Caco-2 (cell line): Measurements from ENCODE around the gene VPS36. TPM values are rescaled to one million over a fixed set of nuclear protein-coding genes. Genes with fewer than 3 reads are reported as not detected.
A peak's percentile ranks its signal among the peaks of the same experiment; 100 is the strongest.
"Not testable (repeated sequence)": the region's sequence is repeated elsewhere in the genome, so short reads cannot be mapped to it uniquely, and the experiment has no call there.

Experiments
- BruUV-seq: library from RNA; stranded (reverse); fragments of 400-500 nt; replicated peaks from 2 replicates; lab custom pipeline; 2021; lab: Mats Ljungman, UMichigan
- CTCF ChIA-PET: fragments of 300-600 bp; sonication (Branson Sonifier 250); formaldehyde crosslinking; loops from one replicate; lab custom pipeline; 2022; ENCODE audit warnings: antibody characterized with exemption; lab: Charles Lee
- POLR2A ChIA-PET: fragments of 300-600 bp; sonication (Branson Sonifier 250); formaldehyde crosslinking; loops from one replicate; lab custom pipeline; 2022; ENCODE audit warnings: antibody characterized with exemption; lab: Charles Lee
- DNase-seq, 2 experiments: peaks; one replicate each; pipeline versions ENCODE4 v3.0.0 to v3.0.0-alpha.2; 2020 to 2022
- H3K27me3 ChIP-seq: replicated peaks from 2 replicates; pipeline ENCODE4 v1.6.0; 2011; ENCODE audit warnings: low read length; ENCODE audit not compliant: control insufficient read depth, insufficient read depth
- H3K36me3 ChIP-seq: 2 replicates; pipeline ENCODE4 v1.5.1; 2011; ENCODE audit warnings: low read length; ENCODE audit not compliant: control insufficient read depth, insufficient read depth
- H3K4me1 ChIP-seq: fragments of 250-450 bp; sonication (Bioruptor Pico); 2 replicates; pipeline ENCODE4 v1.5.1; 2020; ENCODE audit warnings: mild to moderate bottlenecking
- H3K4me3 ChIP-seq: 2 replicates; pipeline ENCODE4 v1.5.1; 2011; ENCODE audit warnings: low read depth, mild to moderate bottlenecking, control low read depth, low read length
- H3K9me3 ChIP-seq: fragments of 250-450 bp; sonication (Bioruptor Pico); 2 replicates; pipeline ENCODE4 v1.5.1; 2020; ENCODE audit warnings: mild to moderate bottlenecking, moderate library complexity
- H3K27ac Mint-ChIP-seq: one replicate; pipeline ENCODE4 v1.8.0; 2022; ENCODE audit warnings: mixed read lengths; ENCODE audit not compliant: unreplicated experiment
- H3K27me3 Mint-ChIP-seq: one replicate; pipeline ENCODE4 v1.8.0; 2022; ENCODE audit warnings: mixed read lengths; ENCODE audit not compliant: insufficient read depth, unreplicated experiment
- H3K36me3 Mint-ChIP-seq: one replicate; pipeline ENCODE4 v1.8.0; 2022; ENCODE audit warnings: mild to moderate bottlenecking, mixed read lengths; ENCODE audit not compliant: insufficient read depth, unreplicated experiment
- H3K4me1 Mint-ChIP-seq: one replicate; pipeline ENCODE4 v1.8.0; 2022; ENCODE audit warnings: low read depth, mixed read lengths; ENCODE audit not compliant: unreplicated experiment
- H3K4me3 Mint-ChIP-seq: one replicate; pipeline ENCODE4 v1.8.0; 2022; ENCODE audit warnings: mild to moderate bottlenecking, moderate library complexity, mixed read lengths; ENCODE audit not compliant: unreplicated experiment
- H3K9me3 Mint-ChIP-seq: one replicate; pipeline ENCODE4 v1.8.0; 2022; ENCODE audit warnings: mixed read lengths; ENCODE audit not compliant: unreplicated experiment
- CTCF ChIP-seq, 2 experiments: fragments of 200-600 bp in 1 of 2; IDR thresholded peaks; 1 replicate in 1 of 2; 2 replicates in 1 of 2; pipeline versions ENCODE4 v1.5.1 to v1.8.0; 2011 to 2022; ENCODE audit warnings: antibody characterized with exemption in 1 of 2, control low read depth in 1 of 2, inconsistent platforms in 1 of 2, low read depth in 1 of 2, low read length in 1 of 2, mild to moderate bottlenecking in 1 of 2, moderate library complexity in 1 of 2; ENCODE audit not compliant: insufficient read depth in 1 of 2, severe bottlenecking in 1 of 2, unreplicated experiment in 1 of 2
- intact Hi-C: fragments of 100-400 bp; cut with micrococcal nuclease; formaldehyde crosslinking; loops from one replicate; pipeline ENCODE4 v1.10.0; 2022; ENCODE audit not compliant: unreplicated experiment
- total RNA-seq: library from RNA; stranded (reverse); gene quantifications from 2 replicates; pipeline ENCODE4 v1.2.3, GENCODE V29; 2022

The VPS36 gene
- total RNA-seq, 1 experiment from 2014 or later: 48.4 TPM

- ChIA-PET CTCF (no interaction called here), POLR2A (no interaction called here)
- H3K4me3 ChIP-seq: no peak overlapping the region
- H3K4me3 Mint-ChIP-seq: no peak overlapping the region
- BruUV-seq: no TSS peak
- peaks cover 7% of the 10 kb centered on the region for H3K36me3 Mint-ChIP-seq
- H3K27me3 Mint-ChIP-seq: no peaks in the 10 kb centered on the region
- H3K27me3 ChIP-seq: no peaks in the 10 kb centered on the region
- DNase-seq: no peak
- H3K9me3 Mint-ChIP-seq: no peaks in the 10 kb centered on the region
- peaks cover 4% of the 10 kb centered on the region; the same call in 1 of the 2 replicates for H3K36me3 ChIP-seq
- H3K27ac Mint-ChIP-seq: no peak overlapping the region
- H3K4me1 ChIP-seq: no peaks in the 10 kb centered on the region
- intact Hi-C loops: no loop called here
- no peaks in the 10 kb centered on the region for H3K4me1 Mint-ChIP-seq
- TF ChIP-seq CTCF (IDR thresholded peaks at IDR 0.05; ENCODE audit: insufficient read depth in 1 of 2, low read depth in 1 of 2, low read length in 1 of 2, severe bottlenecking in 1 of 2, unreplicated experiment in 1 of 2): no peak
- H3K9me3 ChIP-seq: no peaks in the 10 kb centered on the region
Measured at GRCh38 chr13:52411629-52412028, 38.8 kb downstream of the VPS36 start.

- BruUV-seq, H3K36me3 Mint-ChIP-seq, H3K27me3 ChIP-seq, POLR2A ChIA-PET, H3K4me1 Mint-ChIP-seq, H3K4me3 ChIP-seq, H3K9me3 Mint-ChIP-seq, H3K9me3 ChIP-seq, H3K4me1 ChIP-seq, CTCF ChIA-PET, intact Hi-C loops, DNase-seq, H3K4me3 Mint-ChIP-seq, H3K27ac Mint-ChIP-seq, H3K36me3 ChIP-seq: not testable (repeated sequence)
- H3K27me3 Mint-ChIP-seq: peaks cover 10% of the 10 kb centered on the region
Measured at GRCh38 chr13:52408071-52408658, 42.3 kb downstream of the VPS36 start.

GRCh38 chr13:52407436-52407835, 43.0 kb downstream of the VPS36 start:
- H3K27ac Mint-ChIP-seq, DNase-seq, H3K9me3 Mint-ChIP-seq, intact Hi-C loops, H3K36me3 ChIP-seq, H3K4me3 Mint-ChIP-seq, BruUV-seq, H3K4me1 ChIP-seq, H3K4me3 ChIP-seq, H3K9me3 ChIP-seq, H3K27me3 ChIP-seq, CTCF ChIA-PET, H3K36me3 Mint-ChIP-seq, H3K4me1 Mint-ChIP-seq, POLR2A ChIA-PET: not testable (repeated sequence)
- H3K27me3 Mint-ChIP-seq: peaks cover 15% of the 10 kb centered on the region

- no peaks in the 10 kb centered on the region for H3K36me3 ChIP-seq
- peak overlapping the region; percentile 73 for H3K4me3 Mint-ChIP-seq
- no peaks in the 10 kb centered on the region for H3K9me3 ChIP-seq
- H3K36me3 Mint-ChIP-seq: no peaks in the 10 kb centered on the region
- ChIA-PET CTCF (no interaction called here), POLR2A (no interaction called here)
- no peaks in the 10 kb centered on the region for H3K4me1 Mint-ChIP-seq
- no TSS peak for BruUV-seq
- intact Hi-C loops: no loop called here
- H3K27me3 ChIP-seq: peaks cover 3% of the 10 kb centered on the region; the same call in 1 of the 2 replicates
- no peak for DNase-seq
- peak overlapping the region; percentile 31; the same call in 1 of the 2 replicates for H3K4me3 ChIP-seq
- no peak for TF ChIP-seq CTCF (IDR thresholded peaks at IDR 0.05; ENCODE audit: insufficient read depth in 1 of 2, low read depth in 1 of 2, low read length in 1 of 2, severe bottlenecking in 1 of 2, unreplicated experiment in 1 of 2)
- no peak overlapping the region for H3K27ac Mint-ChIP-seq
- no peaks in the 10 kb centered on the region for H3K9me3 Mint-ChIP-seq
- H3K27me3 Mint-ChIP-seq: peaks cover 15% of the 10 kb centered on the region
- H3K4me1 ChIP-seq: peaks cover 5% of the 10 kb centered on the region
Measured at GRCh38 chr13:52406629-52407028, 43.8 kb downstream of the VPS36 start.
